ENCODE measurements around the gene OR8H1.

DNA sequence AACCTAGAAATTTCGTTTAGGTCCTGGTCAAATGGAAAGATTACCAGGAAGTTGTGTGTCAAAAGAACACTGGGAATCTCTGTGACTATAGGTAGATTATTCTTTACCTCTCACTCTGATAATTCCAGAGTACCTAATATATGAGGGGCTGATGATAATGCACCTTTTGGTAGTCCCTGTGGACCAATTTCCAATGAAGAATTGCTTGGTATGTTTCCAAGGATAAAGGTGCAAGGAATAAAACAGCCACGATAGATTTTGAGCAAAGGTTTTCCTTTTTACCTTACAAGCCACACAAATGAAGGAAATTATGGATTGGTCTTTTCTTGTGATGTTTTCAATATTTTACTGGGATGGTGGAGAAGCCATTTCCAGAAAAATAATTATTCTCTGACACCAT is at the start of gene OR8H1:
- TF ChIP-seq USF2 (IDR thresholded peaks at IDR 0.05; ENCODE audit: low read depth, low read length) = no peak
- TF ChIP-seq USF2 (CRISPR knock-in tag; IDR thresholded peaks at IDR 0.05; ENCODE audit: borderline replicate concordance) = no peak
- no peak for TF ChIP-seq EZH2 (conservative IDR thresholded peaks at IDR 0.05; ENCODE audit: low read depth, low read length)
- TF ChIP-seq, protein P1, sequence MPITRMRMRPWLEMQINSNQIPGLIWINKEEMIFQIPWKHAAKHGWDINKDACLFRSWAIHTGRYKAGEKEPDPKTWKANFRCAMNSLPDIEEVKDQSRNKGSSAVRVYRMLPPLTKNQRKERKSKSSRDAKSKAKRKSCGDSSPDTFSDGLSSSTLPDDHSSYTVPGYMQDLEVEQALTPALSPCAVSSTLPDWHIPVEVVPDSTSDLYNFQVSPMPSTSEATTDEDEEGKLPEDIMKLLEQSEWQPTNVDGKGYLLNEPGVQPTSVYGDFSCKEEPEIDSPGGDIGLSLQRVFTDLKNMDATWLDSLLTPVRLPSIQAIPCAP (CRISPR knock-in tag; IDR thresholded peaks at IDR 0.05; ENCODE audit: low read depth) = no peak
- no peak for TF ChIP-seq NBN (conservative IDR thresholded peaks at IDR 0.05)
- TF ChIP-seq, protein P2, sequence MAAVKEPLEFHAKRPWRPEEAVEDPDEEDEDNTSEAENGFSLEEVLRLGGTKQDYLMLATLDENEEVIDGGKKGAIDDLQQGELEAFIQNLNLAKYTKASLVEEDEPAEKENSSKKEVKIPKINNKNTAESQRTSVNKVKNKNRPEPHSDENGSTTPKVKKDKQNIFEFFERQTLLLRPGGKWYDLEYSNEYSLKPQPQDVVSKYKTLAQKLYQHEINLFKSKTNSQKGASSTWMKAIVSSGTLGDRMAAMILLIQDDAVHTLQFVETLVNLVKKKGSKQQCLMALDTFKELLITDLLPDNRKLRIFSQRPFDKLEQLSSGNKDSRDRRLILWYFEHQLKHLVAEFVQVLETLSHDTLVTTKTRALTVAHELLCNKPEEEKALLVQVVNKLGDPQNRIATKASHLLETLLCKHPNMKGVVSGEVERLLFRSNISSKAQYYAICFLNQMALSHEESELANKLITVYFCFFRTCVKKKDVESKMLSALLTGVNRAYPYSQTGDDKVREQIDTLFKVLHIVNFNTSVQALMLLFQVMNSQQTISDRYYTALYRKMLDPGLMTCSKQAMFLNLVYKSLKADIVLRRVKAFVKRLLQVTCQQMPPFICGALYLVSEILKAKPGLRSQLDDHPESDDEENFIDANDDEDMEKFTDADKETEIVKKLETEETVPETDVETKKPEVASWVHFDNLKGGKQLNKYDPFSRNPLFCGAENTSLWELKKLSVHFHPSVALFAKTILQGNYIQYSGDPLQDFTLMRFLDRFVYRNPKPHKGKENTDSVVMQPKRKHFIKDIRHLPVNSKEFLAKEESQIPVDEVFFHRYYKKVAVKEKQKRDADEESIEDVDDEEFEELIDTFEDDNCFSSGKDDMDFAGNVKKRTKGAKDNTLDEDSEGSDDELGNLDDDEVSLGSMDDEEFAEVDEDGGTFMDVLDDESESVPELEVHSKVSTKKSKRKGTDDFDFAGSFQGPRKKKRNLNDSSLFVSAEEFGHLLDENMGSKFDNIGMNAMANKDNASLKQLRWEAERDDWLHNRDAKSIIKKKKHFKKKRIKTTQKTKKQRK (IDR thresholded peaks at IDR 0.05; ENCODE audit: low read length) = no peak
- TF ChIP-seq LCORL (IDR thresholded peaks at IDR 0.05) = no peak
- no peak for TF ChIP-seq LCORL (CRISPR knock-in tag; IDR thresholded peaks at IDR 0.05)
- no peak for TF ChIP-seq MTA1 (CRISPR knock-in tag; IDR thresholded peaks at IDR 0.05; ENCODE audit: borderline replicate concordance)
- TF ChIP-seq ZNF24 (IDR thresholded peaks at IDR 0.05) = no peak
- TF ChIP-seq ZBTB49 (CRISPR knock-in tag; IDR thresholded peaks at IDR 0.05; ENCODE audit: borderline replicate concordance) = no peak
- TF ChIP-seq ZFX (CRISPR knock-in tag; IDR thresholded peaks at IDR 0.05; ENCODE audit: low read depth) = no peak
- no peak for TF ChIP-seq CTCF (CRISPR knock-in tag; IDR thresholded peaks at IDR 0.05)
- no peak for TF ChIP-seq BRCA1 (CRISPR knock-in tag; IDR thresholded peaks at IDR 0.05)
- TF ChIP-seq, protein P3, sequence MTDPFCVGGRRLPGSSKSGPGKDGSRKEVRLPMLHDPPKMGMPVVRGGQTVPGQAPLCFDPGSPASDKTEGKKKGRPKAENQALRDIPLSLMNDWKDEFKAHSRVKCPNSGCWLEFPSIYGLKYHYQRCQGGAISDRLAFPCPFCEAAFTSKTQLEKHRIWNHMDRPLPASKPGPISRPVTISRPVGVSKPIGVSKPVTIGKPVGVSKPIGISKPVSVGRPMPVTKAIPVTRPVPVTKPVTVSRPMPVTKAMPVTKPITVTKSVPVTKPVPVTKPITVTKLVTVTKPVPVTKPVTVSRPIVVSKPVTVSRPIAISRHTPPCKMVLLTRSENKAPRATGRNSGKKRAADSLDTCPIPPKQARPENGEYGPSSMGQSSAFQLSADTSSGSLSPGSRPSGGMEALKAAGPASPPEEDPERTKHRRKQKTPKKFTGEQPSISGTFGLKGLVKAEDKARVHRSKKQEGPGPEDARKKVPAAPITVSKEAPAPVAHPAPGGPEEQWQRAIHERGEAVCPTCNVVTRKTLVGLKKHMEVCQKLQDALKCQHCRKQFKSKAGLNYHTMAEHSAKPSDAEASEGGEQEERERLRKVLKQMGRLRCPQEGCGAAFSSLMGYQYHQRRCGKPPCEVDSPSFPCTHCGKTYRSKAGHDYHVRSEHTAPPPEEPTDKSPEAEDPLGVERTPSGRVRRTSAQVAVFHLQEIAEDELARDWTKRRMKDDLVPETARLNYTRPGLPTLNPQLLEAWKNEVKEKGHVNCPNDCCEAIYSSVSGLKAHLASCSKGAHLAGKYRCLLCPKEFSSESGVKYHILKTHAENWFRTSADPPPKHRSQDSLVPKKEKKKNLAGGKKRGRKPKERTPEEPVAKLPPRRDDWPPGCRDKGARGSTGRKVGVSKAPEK (CRISPR knock-in tag; IDR thresholded peaks at IDR 0.05; ENCODE audit: borderline replicate concordance) = no peak

Data from HepG2 (cell line).